GM21576 (cell line): ENCODE measurements around the gene AFG1L.
"Not testable (repeated sequence)": the region's sequence is repeated elsewhere in the genome, so short reads cannot be mapped to it uniquely, and the experiment has no call there.

Source experiments
- ATAC-seq: cut with Tn5 transposase; IDR thresholded peaks from one replicate; pipeline ENCODE4 v1.9.1; 2021; ENCODE audit warnings: mild to moderate bottlenecking, moderate library complexity; ENCODE audit not compliant: unreplicated experiment

AFG1L gene

GRCh38 chr6:108407904-108408827 lies 113.3 kb downstream of the AFG1L start:
- no peak for ATAC-seq

- ATAC-seq: no peak
Measured at GRCh38 chr6:108408861-108409260, 114.0 kb downstream of the AFG1L start.

GRCh38 chr6:108416047-108416833 lies 121.4 kb downstream of the AFG1L start:
- not testable (repeated sequence) for ATAC-seq

GRCh38 chr6:108417027-108417426 lies 122.2 kb downstream of the AFG1L start:
- no peak for ATAC-seq

- no peak for ATAC-seq
Measured at GRCh38 chr6:108419474-108419873, 124.6 kb downstream of the AFG1L start.

GRCh38 chr6:108419934-108420609 lies 125.2 kb downstream of the AFG1L start:
- no peak for ATAC-seq

- no peak for ATAC-seq
Measured at GRCh38 chr6:108421366-108421765, 126.5 kb downstream of the AFG1L start.

- ATAC-seq: no peak
Measured at GRCh38 chr6:108423982-108424705, 129.3 kb downstream of the AFG1L start.

GRCh38 chr6:108425428-108425827 lies 130.6 kb downstream of the AFG1L start:
- ATAC-seq: no peak

GRCh38 chr6:108432143-108432542 lies 137.3 kb downstream of the AFG1L start:
- ATAC-seq: no peak

- ATAC-seq: no peak
Measured at GRCh38 chr6:108432792-108433191, 137.9 kb downstream of the AFG1L start.

GRCh38 chr6:108434222-108434621 lies 139.4 kb downstream of the AFG1L start:
- ATAC-seq: no peak

- ATAC-seq: no peak
Measured at GRCh38 chr6:108435391-108435790, 140.5 kb downstream of the AFG1L start.

- ATAC-seq: no peak
Measured at GRCh38 chr6:108436771-108437170, 141.9 kb downstream of the AFG1L start.

- ATAC-seq: no peak
Measured at GRCh38 chr6:108437821-108438220, 143.0 kb downstream of the AFG1L start.

GRCh38 chr6:108438918-108439317 lies 144.1 kb downstream of the AFG1L start:
- no peak for ATAC-seq

- no peak for ATAC-seq
Measured at GRCh38 chr6:108441141-108441540, 146.3 kb downstream of the AFG1L start.

- no peak for ATAC-seq
Measured at GRCh38 chr6:108442770-108443520, 148.1 kb downstream of the AFG1L start.

- ATAC-seq: no peak
Measured at GRCh38 chr6:108446629-108447150, 151.8 kb downstream of the AFG1L start.

- ATAC-seq: no peak
Measured at GRCh38 chr6:108448481-108448880, 153.6 kb downstream of the AFG1L start.
